ENCODE results near the gene DOCK9.

The DOCK9 gene

GRCh38 chr13:98976338-98976737 is 1.5 kb downstream of the DOCK9 start:
- DNase-seq (ENCODE audit: extremely low read depth in 1 of 2, low read depth in 1 of 2): no peak

DNA sequence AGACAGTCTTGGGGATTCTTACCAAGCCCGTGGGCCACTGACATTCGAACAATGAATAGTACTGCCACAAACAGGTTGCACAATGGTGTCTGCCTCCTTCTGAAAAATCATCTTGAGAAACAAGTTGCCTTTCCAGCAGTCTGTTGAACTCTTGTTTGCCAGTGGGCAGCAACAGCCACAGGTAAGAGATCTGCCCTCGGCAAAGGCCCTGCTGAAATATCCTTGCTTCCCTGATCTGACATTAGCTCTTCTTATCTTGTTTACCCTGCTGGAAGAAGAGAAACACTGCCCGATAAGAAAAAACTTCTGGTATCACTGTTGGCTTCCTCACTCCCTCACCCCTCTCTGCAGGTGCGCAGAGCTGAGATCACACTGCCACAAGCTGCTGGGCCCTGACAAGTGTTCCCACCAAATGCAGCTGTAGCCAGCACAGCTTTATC is 2.0 kb downstream of the DOCK9 start:
- DNase-seq (ENCODE audit: extremely low read depth in 1 of 2, low read depth in 1 of 2): no peak

DNA sequence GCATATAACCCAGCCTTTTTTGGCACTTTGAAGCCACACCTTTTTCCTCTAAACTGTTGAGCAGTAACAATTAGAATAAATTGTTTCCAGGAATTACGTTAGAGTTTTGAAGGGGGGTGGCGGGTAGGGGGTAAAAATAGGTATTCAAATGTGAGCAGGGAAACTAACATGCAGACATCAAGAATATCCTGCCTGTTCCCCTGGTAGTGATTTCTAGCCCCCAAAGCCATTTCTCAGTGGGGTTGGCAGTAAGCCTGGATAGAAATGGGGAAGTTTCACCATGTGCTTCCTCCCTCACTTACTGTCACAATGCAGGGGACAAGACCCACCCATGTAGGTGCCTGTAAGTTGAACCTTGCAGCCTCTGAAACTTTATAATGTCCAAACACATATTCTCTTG is 3.8 kb downstream of the DOCK9 start:
- no peak for DNase-seq (ENCODE audit: extremely low read depth in 1 of 2, low read depth in 1 of 2)

DNA sequence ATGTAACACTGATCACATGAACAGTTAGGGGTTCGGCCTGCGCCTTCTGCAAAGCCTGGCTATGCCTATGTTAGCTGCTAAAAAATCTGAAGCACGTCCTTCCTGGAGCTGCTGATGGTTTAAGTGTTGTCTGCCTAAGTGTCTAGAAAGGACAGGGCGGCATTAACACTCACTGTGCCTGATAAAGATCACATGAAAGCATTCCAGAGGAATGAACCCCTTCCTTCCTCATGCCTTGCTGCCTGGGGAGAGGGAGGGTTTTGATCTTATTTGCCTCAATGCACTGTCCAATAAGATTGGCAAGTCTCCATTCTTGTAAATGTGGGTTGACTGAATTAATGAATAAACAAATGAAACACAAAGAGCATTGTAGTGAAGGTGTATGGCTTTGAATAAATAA is 5.2 kb downstream of the DOCK9 start:
- no peak for DNase-seq (ENCODE audit: extremely low read depth in 1 of 2, low read depth in 1 of 2)

DNA sequence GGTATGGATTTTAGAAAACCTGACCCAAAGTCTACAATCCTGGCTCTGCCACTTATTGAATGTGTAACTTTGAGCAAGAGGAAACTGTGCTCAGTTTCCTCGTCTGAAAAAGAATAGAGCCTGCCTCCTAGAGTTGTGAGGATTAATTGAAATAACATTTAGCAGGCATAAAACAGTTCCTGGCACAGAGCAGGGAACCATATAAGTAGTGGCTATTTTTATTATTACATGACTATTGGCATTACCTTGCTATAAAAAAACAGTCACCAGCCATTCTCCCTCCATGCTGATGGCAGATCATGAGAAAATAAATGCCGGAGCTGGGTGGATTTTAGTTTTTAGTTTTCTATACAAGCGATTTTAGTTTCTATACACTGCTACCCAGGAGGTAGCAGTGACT is 5.8 kb downstream of the DOCK9 start:
- DNase-seq (ENCODE audit: extremely low read depth in 1 of 2, low read depth in 1 of 2): no peak

GRCh38 chr13:98970330-98970729 is 7.5 kb downstream of the DOCK9 start:
- no peak for DNase-seq (ENCODE audit: extremely low read depth in 1 of 2, low read depth in 1 of 2)

GRCh38 chr13:98967491-98967890 is 10.4 kb downstream of the DOCK9 start:
- no peak for DNase-seq (ENCODE audit: extremely low read depth in 1 of 2, low read depth in 1 of 2)

GRCh38 chr13:98966019-98966418 is 11.8 kb downstream of the DOCK9 start:
- DNase-seq (ENCODE audit: extremely low read depth in 1 of 2, low read depth in 1 of 2): no peak

GRCh38 chr13:98965325-98965724 is 12.5 kb downstream of the DOCK9 start:
- DNase-seq (ENCODE audit: extremely low read depth in 1 of 2, low read depth in 1 of 2): no peak

DNA sequence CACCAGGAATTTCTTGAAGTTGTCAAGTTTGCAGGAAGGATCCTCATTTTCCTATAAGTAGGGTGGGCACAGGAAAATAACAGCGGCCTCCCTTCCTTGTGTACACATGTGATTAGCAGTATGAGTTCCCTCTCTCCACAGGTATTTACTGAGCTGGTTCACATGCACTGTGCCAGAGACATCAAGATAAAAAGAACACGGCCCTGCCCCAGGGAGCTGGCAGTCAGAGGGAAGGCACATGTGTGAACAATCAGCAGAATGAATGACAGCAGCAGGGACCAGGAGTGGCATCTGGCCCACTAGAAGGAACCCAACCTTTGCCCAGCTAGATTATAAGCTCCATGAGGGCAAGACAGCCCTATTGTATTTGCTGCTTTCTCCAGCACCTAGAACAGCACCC is 13.9 kb downstream of the DOCK9 start:
- DNase-seq (ENCODE audit: extremely low read depth in 1 of 2, low read depth in 1 of 2): no peak

DNA sequence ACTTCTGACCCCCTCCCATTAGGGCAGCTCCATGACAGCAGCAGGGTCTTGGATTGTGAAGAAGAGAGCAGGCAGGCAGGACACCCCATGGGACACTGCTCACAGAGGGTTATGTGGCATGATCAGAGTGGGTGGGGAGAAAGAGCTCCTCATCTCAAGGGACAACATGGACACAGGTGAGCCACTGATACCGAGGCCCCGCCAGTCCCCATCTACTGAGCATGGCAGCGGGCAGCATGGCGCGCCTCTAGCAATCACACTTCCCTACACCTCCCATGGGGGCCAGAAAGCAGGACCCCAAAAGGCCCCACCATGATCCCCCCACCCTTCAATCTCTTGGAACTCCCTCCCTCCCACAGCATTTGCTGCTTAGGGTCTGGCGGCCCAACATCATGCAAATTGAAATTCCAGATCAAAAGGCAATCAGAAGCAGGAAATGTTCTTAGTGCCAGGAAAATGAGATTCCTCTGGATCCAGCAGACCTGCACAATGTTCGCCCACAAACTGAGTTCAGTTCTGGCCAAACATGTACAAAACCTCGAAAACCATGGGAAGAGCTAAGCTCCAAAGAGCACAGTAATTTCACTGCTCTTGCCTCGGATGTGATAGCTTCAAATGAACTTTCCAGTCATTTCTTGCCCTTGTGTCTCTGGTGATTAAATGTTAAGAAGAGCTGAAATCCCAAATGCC is 14.8 kb downstream of the DOCK9 start:
- DNase-seq (ENCODE audit: extremely low read depth in 1 of 2, low read depth in 1 of 2): no peak

DNA sequence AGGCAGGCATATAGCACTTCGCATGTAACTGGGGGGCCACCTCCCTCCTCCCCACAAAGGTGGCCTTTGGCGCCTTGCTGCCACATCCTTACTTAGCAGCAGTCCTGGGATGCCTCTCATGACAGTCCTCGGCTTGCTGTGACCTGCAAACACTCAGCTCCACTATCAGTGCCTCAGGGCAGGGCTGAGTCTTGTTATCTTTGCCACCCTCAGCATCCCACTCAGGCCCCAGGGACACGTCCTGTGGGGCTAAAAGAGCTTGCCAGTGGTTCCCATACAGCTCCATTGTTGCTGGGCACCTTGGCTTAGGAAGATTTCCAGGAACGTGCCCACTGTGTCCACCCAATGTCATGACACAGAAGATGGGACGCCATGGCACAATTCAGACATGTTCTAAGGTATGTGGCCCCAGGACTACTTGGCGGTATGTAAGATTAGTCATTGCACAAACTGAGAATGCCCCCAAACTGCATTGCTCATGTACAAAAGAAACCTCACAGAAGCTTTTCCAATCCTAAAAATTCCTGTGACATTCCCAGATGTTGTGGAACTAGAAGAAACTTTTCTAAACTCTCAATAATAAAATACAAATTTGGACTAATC is 16.3 kb downstream of the DOCK9 start:
- DNase-seq (ENCODE audit: extremely low read depth in 1 of 2, low read depth in 1 of 2): no peak

DNA sequence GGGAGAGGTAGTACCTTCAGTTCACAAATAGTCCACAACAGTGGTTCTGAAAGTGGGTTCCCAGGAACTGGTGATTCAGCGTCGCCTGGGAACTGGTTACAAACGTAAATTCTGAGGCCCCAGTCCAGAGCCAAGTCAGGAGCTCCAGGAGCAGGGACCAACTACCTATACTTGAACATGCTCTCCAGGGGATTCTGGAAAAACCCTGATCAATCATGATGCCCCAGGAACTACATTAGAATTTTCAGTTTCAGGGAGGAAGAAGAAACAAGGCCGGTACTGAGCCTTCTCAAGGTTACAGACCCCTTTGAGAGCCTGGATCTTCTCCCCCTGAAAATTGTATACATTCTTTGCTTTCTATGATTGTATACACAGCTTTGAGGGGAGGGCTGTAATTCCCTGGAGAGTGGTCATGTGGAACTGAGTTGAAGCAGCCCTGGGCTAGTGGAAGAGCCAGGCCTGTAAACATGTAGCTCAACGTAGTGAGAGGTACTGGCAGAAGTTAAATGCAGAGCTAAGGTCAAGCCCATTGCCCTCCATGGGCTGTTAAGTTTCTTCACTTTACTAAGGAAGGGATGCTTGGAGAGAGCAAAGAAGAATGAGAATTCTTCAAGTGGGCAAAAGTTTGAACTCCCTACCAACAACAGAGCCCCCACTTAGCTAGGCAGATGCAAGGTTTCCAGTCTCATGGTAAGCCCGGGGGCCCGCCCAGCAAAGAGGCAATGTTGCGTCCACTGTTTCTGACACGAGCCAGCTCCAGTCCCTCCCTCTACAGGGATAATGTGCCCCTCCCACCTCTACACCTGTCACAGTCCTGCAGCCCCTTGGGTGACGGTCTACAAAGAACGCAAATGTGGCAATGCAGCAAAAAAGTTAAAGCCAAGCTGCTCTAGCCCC is 17.0 kb downstream of the DOCK9 start:
- no peak for DNase-seq (ENCODE audit: extremely low read depth in 1 of 2, low read depth in 1 of 2)

- DNase-seq (ENCODE audit: extremely low read depth in 1 of 2, low read depth in 1 of 2): no peak
Measured at GRCh38 chr13:98959786-98960605, 17.9 kb downstream of the DOCK9 start.

DNA sequence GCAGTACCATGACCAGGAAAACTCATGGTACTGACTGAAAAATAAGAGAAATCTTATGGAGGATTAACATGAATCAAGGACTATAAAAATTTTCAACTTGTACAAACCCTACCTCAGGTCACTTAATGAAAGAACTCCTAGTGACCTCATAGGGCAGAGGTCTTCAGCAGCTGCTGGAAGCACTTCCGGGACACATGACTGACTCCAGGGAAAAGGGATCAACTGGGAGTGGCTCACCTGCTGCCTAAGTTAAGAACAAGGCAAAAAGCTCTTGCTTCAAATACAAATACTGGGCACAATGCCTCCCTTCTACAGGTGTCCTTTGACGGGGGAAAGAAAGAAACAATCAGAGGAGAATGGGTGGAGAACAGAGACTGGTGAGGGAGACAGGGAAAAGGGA is 18.6 kb downstream of the DOCK9 start:
- DNase-seq (ENCODE audit: extremely low read depth in 1 of 2, low read depth in 1 of 2): no peak

- DNase-seq (ENCODE audit: extremely low read depth in 1 of 2, low read depth in 1 of 2): no peak
Measured at GRCh38 chr13:98958443-98958794, 19.4 kb downstream of the DOCK9 start.

GRCh38 chr13:98957731-98958442 is 20.0 kb downstream of the DOCK9 start:
- DNase-seq (ENCODE audit: extremely low read depth in 1 of 2, low read depth in 1 of 2): no peak

DNA sequence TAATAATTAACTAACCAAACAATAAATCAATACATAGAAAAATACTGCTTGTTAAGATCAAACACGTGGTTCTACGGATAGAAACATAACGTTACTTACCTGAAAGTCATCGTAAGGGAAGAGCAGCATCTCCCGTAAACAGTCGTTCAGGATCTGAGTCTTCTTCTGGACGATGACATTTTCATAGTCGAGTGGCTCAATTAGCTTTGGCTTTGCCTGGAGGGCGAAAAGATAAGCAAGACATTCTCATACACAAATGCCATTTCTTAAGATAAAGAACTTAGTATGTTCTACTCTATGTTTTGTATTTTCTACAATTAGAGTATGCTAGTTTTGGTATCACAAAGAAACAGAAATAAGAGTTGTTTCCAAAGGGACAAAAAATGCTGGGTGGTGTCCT is 22.5 kb downstream of the DOCK9 start:
- no peak for DNase-seq (ENCODE audit: extremely low read depth in 1 of 2, low read depth in 1 of 2)

DNA sequence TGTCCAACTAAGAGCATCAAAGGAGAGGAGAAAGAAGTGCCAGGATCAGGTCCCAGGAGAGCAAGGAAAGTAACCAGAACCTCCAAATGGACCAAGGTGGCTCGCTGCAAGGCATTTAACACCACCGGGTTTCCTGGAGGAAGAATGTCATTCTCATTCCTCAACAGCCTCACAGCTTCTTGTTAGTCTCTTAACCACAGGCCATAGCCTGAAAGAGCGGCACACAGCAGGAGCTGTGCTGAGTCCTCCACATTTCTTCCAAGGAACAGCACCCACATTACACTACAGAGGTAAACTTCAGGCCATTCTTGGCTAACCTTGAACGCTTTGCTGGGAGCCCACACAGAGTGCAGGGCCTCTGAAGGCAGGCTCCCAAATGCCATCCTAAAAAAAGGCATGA is 23.6 kb downstream of the DOCK9 start:
- no peak for DNase-seq (ENCODE audit: extremely low read depth in 1 of 2, low read depth in 1 of 2)

GRCh38 chr13:98951266-98951665 is 26.6 kb downstream of the DOCK9 start:
- DNase-seq (ENCODE audit: extremely low read depth in 1 of 2, low read depth in 1 of 2): no peak
